GM23338 (cell line): ENCODE results near the gene TRPC4.

Source experiments
- CREB1 ChIP-seq: fragments of 250-450 bp; sonication (Bioruptor Pico); IDR thresholded peaks from 2 replicates; pipeline ENCODE4 v1.5.0; 2020; ENCODE audit warnings: low read depth, mild to moderate bottlenecking, moderate library complexity
- CTCF ChIP-seq, 2 experiments: fragments of 200-600 bp in 1 of 2; sonication (generic) in 1 of 2; conservative IDR thresholded peaks; 2 replicates each; pipeline versions ENCODE4 v1.5.1 to v1.6.1; 2016 to 2017; ENCODE audit warnings: antibody characterized with exemption in 2 of 2, low read depth in 2 of 2, mild to moderate bottlenecking in 2 of 2, moderate library complexity in 1 of 2
- ETS1 ChIP-seq: IDR thresholded peaks from 2 replicates; pipeline ENCODE4 v1.6.1; 2016; ENCODE audit warnings: antibody characterized with exemption
- EZH2 ChIP-seq: fragments of 200-600 bp; sonication (generic); IDR thresholded peaks from one replicate; pipeline ENCODE4 v1.8.0; 2017; ENCODE audit warnings: antibody characterized with exemption, mild to moderate bottlenecking, low read depth; ENCODE audit not compliant: unreplicated experiment
- EZH2phosphoT487 ChIP-seq: fragments of 200-600 bp; sonication (generic); IDR thresholded peaks from one replicate; pipeline ENCODE4 v1.8.1; 2018; ENCODE audit warnings: antibody characterized with exemption; ENCODE audit not compliant: unreplicated experiment
- JUNB ChIP-seq: IDR thresholded peaks from one replicate; pipeline ENCODE4 v1.6.1; 2016; ENCODE audit warnings: antibody characterized with exemption; ENCODE audit not compliant: unreplicated experiment
- POLR2AphosphoS5 ChIP-seq: IDR thresholded peaks from 2 replicates; pipeline ENCODE4 v1.6.1; 2016; ENCODE audit warnings: antibody characterized with exemption, low read depth
- REST ChIP-seq: IDR thresholded peaks from one replicate; pipeline ENCODE4 v1.6.1; 2018; ENCODE audit warnings: antibody characterized with exemption; ENCODE audit not compliant: unreplicated experiment
- STAT1 ChIP-seq: IDR thresholded peaks from one replicate; pipeline ENCODE4 v1.6.1; 2016; ENCODE audit warnings: antibody characterized with exemption; ENCODE audit not compliant: unreplicated experiment
- ZNF331 ChIP-seq: fragments of 250-450 bp; sonication (Bioruptor Pico); IDR thresholded peaks from 2 replicates; pipeline ENCODE4 v1.5.0; 2020; ENCODE audit warnings: low read depth, mild to moderate bottlenecking, moderate library complexity
- ZNF462 ChIP-seq: fragments of 250-450 bp; sonication (Bioruptor Pico); IDR thresholded peaks from 2 replicates; pipeline ENCODE4 v1.5.0; 2020; ENCODE audit warnings: mild to moderate bottlenecking, moderate library complexity

GRCh38 chr13:37777676-37778075, 91.9 kb downstream of the TRPC4 start:
- TF ChIP-seq CTCF (conservative IDR thresholded peaks at IDR 0.05; ENCODE audit: low read depth in 2 of 2) (no peak), ZNF331 (CRISPR knock-in tag) (no peak), EZH2phosphoT487 (no peak), ETS1 (no peak), POLR2AphosphoS5 (no peak), ZNF462 (CRISPR knock-in tag) (no peak), EZH2 (no peak), CREB1 (no peak), JUNB (no peak), STAT1 (no peak), REST (no peak)
